ENCODE measurements around the gene CRB2.
A peak's percentile ranks its signal among the peaks of the same experiment; 100 is the strongest.

Gene CRB2

GRCh38 chr9:123347289-123348060 is 8.5 kb upstream of the CRB2 start:
- DNase-seq (ENCODE audit: low read depth): no peak

GRCh38 chr9:123348317-123348992 is 7.5 kb upstream of the CRB2 start:
- DNase-seq (ENCODE audit: low read depth): no peak
- TF ChIP-seq CTCF (IDR thresholded peaks at IDR 0.05; ENCODE audit: control insufficient read depth, extremely low read depth, insufficient read depth): no peak
- no peak overlapping the region for H3K4me3 ChIP-seq (ENCODE audit: low read depth, low read length)

More at GRCh38 chr9:123347289-123348060, 8.5 kb upstream of the CRB2 start:
- TF ChIP-seq CTCF (IDR thresholded peaks at IDR 0.05; ENCODE audit: control insufficient read depth, extremely low read depth, insufficient read depth): no peak
- H3K4me3 ChIP-seq (ENCODE audit: low read depth, low read length): no peak overlapping the region

GRCh38 chr9:123349033-123349432 is 7.0 kb upstream of the CRB2 start:
- TF ChIP-seq CTCF (IDR thresholded peaks at IDR 0.05; ENCODE audit: control insufficient read depth, extremely low read depth, insufficient read depth): no peak
- H3K4me3 ChIP-seq (ENCODE audit: low read depth, low read length): no peak overlapping the region
- no peak for DNase-seq (ENCODE audit: low read depth)

GRCh38 chr9:123349691-123350480 is 6.1 kb upstream of the CRB2 start:
- no peak overlapping the region for H3K4me3 ChIP-seq (ENCODE audit: low read depth, low read length)
- no peak for DNase-seq (ENCODE audit: low read depth)
- peak; percentile 79 for TF ChIP-seq CTCF (IDR thresholded peaks at IDR 0.05; ENCODE audit: control insufficient read depth, extremely low read depth, insufficient read depth)

GRCh38 chr9:123350590-123351310 is 5.2 kb upstream of the CRB2 start:
- no peak for DNase-seq (ENCODE audit: low read depth)
- H3K4me3 ChIP-seq (ENCODE audit: low read depth, low read length): no peak overlapping the region
- TF ChIP-seq CTCF (IDR thresholded peaks at IDR 0.05; ENCODE audit: control insufficient read depth, extremely low read depth, insufficient read depth): no peak

GRCh38 chr9:123353041-123353440 is 3.0 kb upstream of the CRB2 start:
- no peak for TF ChIP-seq CTCF (IDR thresholded peaks at IDR 0.05; ENCODE audit: control insufficient read depth, extremely low read depth, insufficient read depth)
- no peak for DNase-seq (ENCODE audit: low read depth)

More at GRCh38 chr9:123353041-123353440, 3.0 kb upstream of the CRB2 start:
- H3K4me3 ChIP-seq (ENCODE audit: low read depth, low read length): no peak overlapping the region

All from LNCaP clone FGC (cell line).